CD4-positive, alpha-beta T cell treated with Interleukin-17A for 1 hour (primary cell): ENCODE measurements around the gene CDCA8.
A peak's percentile ranks its signal among the peaks of the same experiment; 100 is the strongest.

Experiments
- DNase-seq: peaks from one replicate; pipeline ENCODE4 v3.0.0-alpha.2; 2020

CDCA8 gene

DNA sequence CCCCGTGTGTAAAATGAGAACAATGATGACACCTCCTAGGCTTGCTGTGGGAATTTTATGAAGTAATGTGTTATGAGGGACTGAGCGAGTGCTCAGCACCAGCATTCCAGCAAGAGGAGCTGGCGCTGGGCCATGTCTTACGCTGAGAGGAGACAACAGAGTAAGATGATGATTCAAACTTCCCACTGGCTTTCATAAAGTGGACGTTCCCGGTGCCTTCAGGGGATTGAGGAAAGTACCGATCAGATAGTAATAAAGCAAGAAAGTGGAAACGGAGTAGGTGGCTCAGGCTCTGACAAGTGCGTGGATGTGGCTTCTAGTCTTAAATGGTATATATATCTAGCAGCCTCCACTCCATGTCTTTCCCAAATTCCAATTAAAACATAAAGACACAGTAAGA lies 48.8 kb downstream of the CDCA8 start:
- DNase-seq, result no peak

- no peak for DNase-seq
These were observed 49.3 kb downstream of the CDCA8 start for GRCh38 chr1:37741662-37742061.

DNA sequence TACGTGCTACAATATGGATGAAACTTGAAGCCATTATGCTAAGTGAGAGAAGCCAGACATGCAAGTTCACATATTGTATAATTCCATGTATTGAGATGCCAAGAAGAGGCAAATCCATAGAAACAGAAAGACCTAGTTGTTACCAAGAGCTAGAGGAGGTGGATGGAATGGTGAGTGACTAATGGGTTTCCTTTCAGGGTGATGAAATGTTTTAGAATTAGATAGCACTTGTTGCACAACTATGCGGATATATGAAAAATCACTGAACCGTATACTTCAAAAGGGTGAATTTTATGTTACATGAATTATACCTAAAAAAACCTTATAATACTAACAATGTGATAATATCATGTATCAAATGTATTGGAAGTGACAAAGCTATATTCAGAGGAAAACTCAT lies 54.5 kb downstream of the CDCA8 start:
- no peak for DNase-seq

DNA sequence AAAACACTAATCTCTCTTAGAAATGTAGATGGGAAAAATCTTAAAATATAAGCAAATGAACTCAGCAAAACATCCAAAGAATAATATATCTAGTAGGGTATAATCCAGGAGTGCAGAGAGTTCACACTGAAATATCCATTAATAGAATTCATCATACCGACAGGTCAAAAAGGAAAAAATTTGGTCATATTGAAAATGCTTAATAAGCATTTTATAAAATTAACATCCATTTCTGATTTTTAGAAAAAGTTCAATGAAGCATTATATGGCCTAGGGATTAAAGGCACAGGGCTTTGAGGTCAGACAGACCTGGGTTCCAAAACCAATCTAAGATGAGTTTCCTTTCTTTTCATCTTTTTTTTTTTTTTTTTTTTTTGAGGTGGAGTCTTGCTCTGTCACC lies 56.2 kb downstream of the CDCA8 start:
- no peak for DNase-seq

GRCh38 chr1:37752213-37752582 lies 59.9 kb downstream of the CDCA8 start:
- no peak for DNase-seq

GRCh38 chr1:37752583-37753471 lies 60.5 kb downstream of the CDCA8 start:
- DNase-seq, result peak; percentile 6

GRCh38 chr1:37753473-37754321 lies 61.4 kb downstream of the CDCA8 start:
- DNase-seq, result no peak

GRCh38 chr1:37755290-37755689 lies 63.0 kb downstream of the CDCA8 start:
- DNase-seq, result no peak

DNA sequence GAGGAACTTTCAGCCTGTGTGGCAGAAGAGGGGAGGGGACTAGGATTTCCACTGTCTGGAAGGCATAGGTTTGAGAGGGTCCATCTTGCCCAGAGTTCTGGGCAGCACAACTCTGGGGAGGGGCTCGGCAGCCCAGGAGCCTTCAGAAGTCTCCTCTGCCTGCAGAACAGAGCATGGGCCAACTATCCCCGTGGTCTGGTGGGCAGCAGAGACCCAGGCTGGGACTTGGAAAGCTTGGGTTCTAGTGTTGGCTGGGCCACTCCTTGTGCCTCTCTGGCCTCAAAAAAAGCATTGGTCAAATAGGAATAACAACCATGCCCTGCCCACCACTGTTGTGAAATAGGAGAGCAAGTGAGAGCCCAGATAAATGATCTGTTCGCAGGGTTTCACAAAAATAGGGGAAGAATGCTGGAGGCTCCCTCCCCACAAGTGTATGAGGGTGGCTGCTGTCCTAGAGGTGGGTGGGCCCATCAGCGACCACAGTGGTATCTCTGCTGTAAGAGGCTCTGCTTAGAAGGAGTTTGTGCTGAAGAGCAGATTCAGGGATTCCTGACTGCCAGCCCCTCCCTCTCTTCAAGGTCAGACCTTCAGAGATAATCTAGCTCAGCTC lies 63.7 kb downstream of the CDCA8 start:
- DNase-seq, result no peak
